H9 (cell line): ENCODE results near the gene OGFRL1. TPM values are rescaled to one million over a fixed set of nuclear protein-coding genes. Genes with fewer than 3 reads are reported as not detected.

ENCODE experiments used
- DNase-seq: peaks from one replicate; pipeline ENCODE4 v3.0.0-alpha.2; 2017
- H2AFZ ChIP-seq: one replicate; pipeline ENCODE4 v1.6.1; 2013; ENCODE audit warnings: mild to moderate bottlenecking, low read length, control low read depth, moderate library complexity
- H2AK5ac ChIP-seq: 2 replicates; pipeline ENCODE4 v1.6.1; 2013; ENCODE audit warnings: low read length, control low read depth, mixed read lengths; ENCODE audit not compliant: insufficient read length
- H2BK120ac ChIP-seq: one replicate; pipeline ENCODE4 v1.6.1; 2013; ENCODE audit warnings: low read depth, mild to moderate bottlenecking, low read length, control low read depth, inconsistent platforms; ENCODE audit not compliant: poor library complexity, severe bottlenecking
- H2BK12ac ChIP-seq: 2 replicates; pipeline ENCODE4 v1.6.1; 2013; ENCODE audit warnings: low read length, control low read depth, mixed read lengths, low read depth; ENCODE audit not compliant: insufficient read length
- H2BK15ac ChIP-seq: 2 replicates; pipeline ENCODE4 v1.6.1; 2013; ENCODE audit warnings: low read depth, low read length, control low read depth
- H2BK20ac ChIP-seq: one replicate; pipeline ENCODE4 v1.6.1; 2013; ENCODE audit warnings: low read depth, mild to moderate bottlenecking, low read length, control low read depth, inconsistent platforms; ENCODE audit not compliant: poor library complexity, severe bottlenecking
- H2BK5ac ChIP-seq: 2 replicates; pipeline ENCODE4 v1.6.1; 2013; ENCODE audit warnings: low read length, control low read depth, mixed read lengths; ENCODE audit not compliant: insufficient read length
- H3K14ac ChIP-seq: 2 replicates; pipeline ENCODE4 v1.6.1; 2013; ENCODE audit warnings: low read length, control low read depth; ENCODE audit not compliant: insufficient read depth
- H3K18ac ChIP-seq: 2 replicates; pipeline ENCODE4 v1.6.1; 2013; ENCODE audit warnings: low read depth, mild to moderate bottlenecking, mixed read lengths, low read length, control low read depth; ENCODE audit not compliant: insufficient read length
- H3K23ac ChIP-seq: 2 replicates; pipeline ENCODE4 v1.6.1; 2013; ENCODE audit warnings: low read length, control low read depth, mixed read lengths, low read depth; ENCODE audit not compliant: insufficient read length
- H3K23me2 ChIP-seq: 2 replicates; pipeline ENCODE4 v1.6.1; 2013; ENCODE audit warnings: low read depth, mild to moderate bottlenecking, mixed read lengths, low read length, control low read depth; ENCODE audit not compliant: insufficient read length, poor library complexity, severe bottlenecking
- H3K27ac ChIP-seq: 2 replicates; pipeline ENCODE4 v1.5.1; 2013; ENCODE audit warnings: low read length, control low read depth, mixed read lengths, low read depth; ENCODE audit not compliant: insufficient read length
- H3K27me3 ChIP-seq: 2 replicates; pipeline ENCODE4 v1.6.1; 2013; ENCODE audit warnings: low read length, control low read depth, inconsistent platforms; ENCODE audit not compliant: insufficient read depth
- H3K4ac ChIP-seq: 2 replicates; pipeline ENCODE4 v1.6.1; 2013; ENCODE audit warnings: low read depth, mild to moderate bottlenecking, control low read depth, inconsistent platforms, low read length, moderate library complexity
- H3K4me1 ChIP-seq: 2 replicates; pipeline ENCODE4 v1.6.1; 2013; ENCODE audit warnings: low read length, control low read depth, inconsistent platforms; ENCODE audit not compliant: insufficient read depth
- H3K4me2 ChIP-seq: 2 replicates; pipeline ENCODE4 v1.6.1; 2013; ENCODE audit warnings: low read length, control low read depth, mixed read lengths; ENCODE audit not compliant: insufficient read length, insufficient read depth
- H3K56ac ChIP-seq: 2 replicates; pipeline ENCODE4 v1.6.1; 2013; ENCODE audit warnings: low read depth, mild to moderate bottlenecking, mixed read lengths, low read length, control low read depth; ENCODE audit not compliant: insufficient read length
- H3K79me1 ChIP-seq: 2 replicates; pipeline ENCODE4 v1.6.1; 2013; ENCODE audit warnings: low read depth, mild to moderate bottlenecking, moderate library complexity, low read length, control low read depth, inconsistent platforms; ENCODE audit not compliant: insufficient read depth, poor library complexity, severe bottlenecking
- H3K79me2 ChIP-seq: 2 replicates; pipeline ENCODE4 v1.6.1; 2013; ENCODE audit warnings: low read length, control low read depth, inconsistent platforms; ENCODE audit not compliant: insufficient read depth
- H3K9ac ChIP-seq: 2 replicates; pipeline ENCODE4 v1.6.1; 2013; ENCODE audit warnings: low read length, control low read depth, mixed read lengths; ENCODE audit not compliant: insufficient read length; ENCODE audit errors: extremely low read depth
- H3K9me3 ChIP-seq: one replicate; pipeline ENCODE4 v1.6.1; 2013; ENCODE audit warnings: low read depth, low read length, inconsistent platforms; ENCODE audit not compliant: control insufficient read depth
- H3T11ph ChIP-seq: one replicate; pipeline ENCODE4 v1.6.1; 2013; ENCODE audit warnings: mild to moderate bottlenecking, low read length, control low read depth, inconsistent platforms
- H4K20me1 ChIP-seq: one replicate; pipeline ENCODE4 v1.6.1; 2013; ENCODE audit not compliant: control insufficient read depth, insufficient read length, insufficient read depth
- H4K5ac ChIP-seq: 2 replicates; pipeline ENCODE4 v1.6.1; 2013; ENCODE audit warnings: low read depth, mild to moderate bottlenecking, mixed read lengths, low read length, control low read depth; ENCODE audit not compliant: insufficient read length
- H4K8ac ChIP-seq: replicated peaks from 2 replicates; pipeline ENCODE4 v1.6.1; 2013; ENCODE audit warnings: low read length, control low read depth, mixed read lengths, low read depth; ENCODE audit not compliant: insufficient read length
- H4K91ac ChIP-seq: 2 replicates; pipeline ENCODE4 v1.6.1; 2013; ENCODE audit warnings: low read depth, mild to moderate bottlenecking, moderate library complexity, mixed read lengths, low read length, control low read depth; ENCODE audit not compliant: insufficient read length
- H3K27ac Mint-ChIP-seq, 3 experiments: 2 replicates in 2 of 3; 3 replicates in 1 of 3; pipeline ENCODE4 v1.8.0; 2020 to 2021; ENCODE audit warnings: mixed read lengths in 3 of 3, mild to moderate bottlenecking in 1 of 3, moderate library complexity in 1 of 3
- H3K27me3 Mint-ChIP-seq: 2 replicates; pipeline ENCODE4 v1.8.0; 2021; ENCODE audit warnings: low read depth, mild to moderate bottlenecking, moderate library complexity, mixed read lengths
- H3K36me3 Mint-ChIP-seq, 3 experiments: 2 replicates in 2 of 3; 3 replicates in 1 of 3; pipeline ENCODE4 v1.8.0; 2020 to 2021; ENCODE audit warnings: low read depth in 3 of 3, mixed read lengths in 3 of 3; ENCODE audit not compliant: insufficient read depth in 1 of 3
- H3K4me1 Mint-ChIP-seq, 2 experiments: 2 replicates each; pipeline ENCODE4 v1.8.0; 2020; ENCODE audit warnings: mixed read lengths in 2 of 2
- H3K4me3 Mint-ChIP-seq, 2 experiments: 2 replicates in 1 of 2; 3 replicates in 1 of 2; pipeline ENCODE4 v1.8.0; 2020 to 2021; ENCODE audit warnings: mild to moderate bottlenecking in 2 of 2, mixed read lengths in 2 of 2, moderate library complexity in 1 of 2
- H3K9me3 Mint-ChIP-seq, 2 experiments: 2 replicates in 1 of 2; 3 replicates in 1 of 2; pipeline ENCODE4 v1.8.0; 2020; ENCODE audit warnings: mild to moderate bottlenecking in 2 of 2, mixed read lengths in 2 of 2, moderate library complexity in 1 of 2
- CTCF ChIP-seq: fragments of 200-600 bp; sonication (generic); conservative IDR thresholded peaks from 3 replicates; pipeline ENCODE4 v1.8.0; 2021; ENCODE audit warnings: antibody characterized with exemption, mild to moderate bottlenecking
- total RNA-seq: library from RNA; stranded (reverse); gene quantifications from 2 replicates; pipeline ENCODE4 v1.2.1, GENCODE V29; 2021

Gene OGFRL1
- total RNA-seq, 1 experiment from 2014 or later, result 2.8 TPM

GRCh38 chr6:71335544-71335943 lies 46.9 kb downstream of the OGFRL1 start:
- H3K56ac ChIP-seq, result no peak overlapping the region
- H2AFZ ChIP-seq, result no peak overlapping the region
- H3T11ph ChIP-seq, result no peak overlapping the region
- no peak overlapping the region for H3K18ac ChIP-seq
- Mint-ChIP-seq H3K27me3 (no peaks in the 10 kb centered on the region), H3K27ac (peak overlapping the region; percentile 0 to 89 (median 56); a peak in 4 of 7 replicates), H3K9me3 (peaks cover 13 to 15% of the 10 kb centered on the region in 2 experiments), H3K36me3 (peaks cover 0 to 15% (median 8%) of the 10 kb centered on the region in 3 experiments; a peak in 5 of 7 replicates), H3K4me1 (peaks cover 30 to 31% of the 10 kb centered on the region in 2 experiments), H3K4me3 (no peak overlapping the region)
- no peak for DNase-seq
- H3K4me1 ChIP-seq, result peaks cover 5% of the 10 kb centered on the region; the same call in 1 of the 2 replicates
- no peaks in the 10 kb centered on the region for H3K27me3 ChIP-seq
- no peak overlapping the region for H2BK20ac ChIP-seq
- no peak overlapping the region for H2BK15ac ChIP-seq
- H3K23me2 ChIP-seq, result no peaks in the 10 kb centered on the region
- H4K8ac ChIP-seq, result no peak overlapping the region
- H3K4ac ChIP-seq, result no peak overlapping the region
- no peaks in the 10 kb centered on the region for H3K79me2 ChIP-seq
- no peak overlapping the region for H3K9ac ChIP-seq
- no peaks in the 10 kb centered on the region for H3K79me1 ChIP-seq
- H2BK12ac ChIP-seq, result no peak overlapping the region
- H3K14ac ChIP-seq, result no peak overlapping the region
- TF ChIP-seq CTCF, result no peak
- H3K4me2 ChIP-seq, result no peak overlapping the region
- no peak overlapping the region for H2BK5ac ChIP-seq
- H3K9me3 ChIP-seq, result no peaks in the 10 kb centered on the region
- H4K20me1 ChIP-seq, result no peaks in the 10 kb centered on the region
- no peak overlapping the region for H2BK120ac ChIP-seq
- no peak overlapping the region for H3K27ac ChIP-seq
- no peak overlapping the region for H4K91ac ChIP-seq
- H2AK5ac ChIP-seq, result peak overlapping the region; percentile 35
- no peak overlapping the region for H3K23ac ChIP-seq
- no peak overlapping the region for H4K5ac ChIP-seq
